ENCODE data around the gene UNC13C. TPM values are rescaled to one million over a fixed set of nuclear protein-coding genes. Genes with fewer than 3 reads are reported as not detected.
A peak's percentile ranks its signal among the peaks of the same experiment; 100 is the strongest.
"Not testable (repeated sequence)": the region's sequence is repeated elsewhere in the genome, so short reads cannot be mapped to it uniquely, and the experiment has no call there.

The UNC13C gene
- not detected for total RNA-seq

- DNase-seq (ENCODE audit: low spot score): no peak
- peak; percentile 24 for ATAC-seq
Measured at GRCh38 chr15:53978253-53978906, at the start of gene UNC13C. Gene UNC13C (plus strand): TSS chr15:53978441. CDS start chr15:54012904, 34,463 bp downstream.

- no peak for ATAC-seq
- no peak for DNase-seq (ENCODE audit: low spot score)
Measured at GRCh38 chr15:53936137-53936536, 42.1 kb upstream of the UNC13C start.

- ATAC-seq; DNase-seq (ENCODE audit: low spot score): not testable (repeated sequence)
Measured at GRCh38 chr15:53937632-53938031, 40.6 kb upstream of the UNC13C start.

GRCh38 chr15:53950572-53950971, 27.7 kb upstream of the UNC13C start:
- ATAC-seq: no peak
- DNase-seq (ENCODE audit: low spot score): no peak

GRCh38 chr15:53955396-53955795, 22.8 kb upstream of the UNC13C start:
- ATAC-seq (no peak), DNase-seq (ENCODE audit: low spot score) (no peak)

- ATAC-seq: peak; percentile 74
- DNase-seq (ENCODE audit: low spot score): no peak
Measured at GRCh38 chr15:53962646-53963561, 15.3 kb upstream of the UNC13C start.

- DNase-seq (ENCODE audit: low spot score) (no peak), ATAC-seq (no peak)
Measured at GRCh38 chr15:53963801-53964200, 14.4 kb upstream of the UNC13C start.

- no peak for DNase-seq (ENCODE audit: low spot score)
- ATAC-seq: no peak
Measured at GRCh38 chr15:53974121-53974520, 4.1 kb upstream of the UNC13C start.

- no peak for ATAC-seq
- no peak for DNase-seq (ENCODE audit: low spot score)
Measured at GRCh38 chr15:53974813-53975212, 3.4 kb upstream of the UNC13C start.

GRCh38 chr15:53976844-53977392, 1.3 kb upstream of the UNC13C start:
- ATAC-seq (peak; percentile 25), DNase-seq (ENCODE audit: low spot score) (no peak)

- DNase-seq (ENCODE audit: low spot score) (no peak), ATAC-seq (no peak)
Measured at GRCh38 chr15:53979051-53979788, 979 bp downstream of the UNC13C start.

GRCh38 chr15:53980021-53980420, 1.8 kb downstream of the UNC13C start:
- DNase-seq (ENCODE audit: low spot score): no peak

GRCh38 chr15:53982071-53982680, 3.9 kb downstream of the UNC13C start:
- no peak for ATAC-seq
- DNase-seq (ENCODE audit: low spot score): no peak

More at GRCh38 chr15:53980021-53980420, 1.8 kb downstream of the UNC13C start:
- no peak for ATAC-seq

- ATAC-seq: no peak
- no peak for DNase-seq (ENCODE audit: low spot score)
Measured at GRCh38 chr15:53982876-53983275, 4.6 kb downstream of the UNC13C start.

GRCh38 chr15:53984221-53984620, 6.0 kb downstream of the UNC13C start:
- ATAC-seq (no peak), DNase-seq (ENCODE audit: low spot score) (no peak)

- no peak for ATAC-seq
Measured at GRCh38 chr15:53985562-53985961, 7.3 kb downstream of the UNC13C start.

GRCh38 chr15:53987480-53987879, 9.2 kb downstream of the UNC13C start:
- ATAC-seq (no peak), DNase-seq (ENCODE audit: low spot score) (no peak)

More at GRCh38 chr15:53985562-53985961, 7.3 kb downstream of the UNC13C start:
- DNase-seq (ENCODE audit: low spot score): no peak

- no peak for ATAC-seq
Measured at GRCh38 chr15:54007256-54007655, 29.0 kb downstream of the UNC13C start.

GRCh38 chr15:54011656-54012055, 33.4 kb downstream of the UNC13C start:
- ATAC-seq: no peak

More at GRCh38 chr15:54007256-54007655, 29.0 kb downstream of the UNC13C start:
- no peak for DNase-seq (ENCODE audit: low spot score)

GRCh38 chr15:54014067-54014655, 35.9 kb downstream of the UNC13C start:
- DNase-seq (ENCODE audit: low spot score) (no peak), ATAC-seq (no peak)

More at GRCh38 chr15:54011656-54012055, 33.4 kb downstream of the UNC13C start:
- no peak for DNase-seq (ENCODE audit: low spot score)
